GM19025 (cell line): ENCODE measurements around the gene DOLPP1.
"Not testable (repeated sequence)": the region's sequence is repeated elsewhere in the genome, so short reads cannot be mapped to it uniquely, and the experiment has no call there.

Experiments used
- ATAC-seq: cut with Tn5 transposase; IDR thresholded peaks from one replicate; pipeline ENCODE4 v1.9.1; 2021; ENCODE audit warnings: mild to moderate bottlenecking, low read depth, moderate library complexity; ENCODE audit not compliant: unreplicated experiment

The DOLPP1 gene, protein sequence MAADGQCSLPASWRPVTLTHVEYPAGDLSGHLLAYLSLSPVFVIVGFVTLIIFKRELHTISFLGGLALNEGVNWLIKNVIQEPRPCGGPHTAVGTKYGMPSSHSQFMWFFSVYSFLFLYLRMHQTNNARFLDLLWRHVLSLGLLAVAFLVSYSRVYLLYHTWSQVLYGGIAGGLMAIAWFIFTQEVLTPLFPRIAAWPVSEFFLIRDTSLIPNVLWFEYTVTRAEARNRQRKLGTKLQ

DNA sequence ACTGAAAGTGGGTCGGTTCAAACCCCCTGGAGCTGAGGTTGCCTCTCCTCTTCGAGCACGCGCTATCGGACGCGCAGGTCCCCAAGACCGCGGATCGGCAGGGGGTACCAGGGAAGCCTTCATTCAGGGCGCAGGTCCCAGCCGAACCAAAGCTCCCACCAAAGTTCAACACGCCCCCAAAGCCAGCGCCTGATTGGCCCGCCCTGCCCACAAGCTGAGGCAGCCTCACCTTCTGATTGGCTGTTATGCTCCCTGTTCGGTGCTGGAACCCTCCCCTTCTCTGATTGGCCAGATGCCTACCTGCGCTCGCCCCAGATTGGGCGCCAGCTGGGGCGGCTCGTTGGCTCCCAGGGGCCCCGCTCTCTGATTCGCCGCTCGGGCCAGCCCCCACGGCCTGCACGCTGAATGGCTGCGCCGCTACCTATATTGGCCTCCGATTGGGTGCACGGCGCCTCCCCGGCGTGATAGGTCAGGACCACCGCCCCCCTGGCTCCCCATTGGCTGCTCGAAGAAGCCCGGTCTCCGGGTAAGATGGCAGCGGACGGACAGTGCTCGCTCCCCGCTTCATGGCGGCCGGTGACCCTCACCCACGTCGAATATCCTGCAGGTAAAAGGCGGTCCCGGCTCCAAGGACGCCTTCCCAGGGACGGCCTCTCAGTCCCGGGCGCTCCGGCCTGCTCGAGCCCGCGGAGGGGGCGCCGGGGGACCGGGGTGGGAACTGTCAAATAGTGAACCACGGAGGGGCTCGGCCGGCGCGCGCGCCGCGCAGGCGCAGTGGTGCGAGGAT is at the start of gene DOLPP1:
Gene DOLPP1, plus strand, starts transcription at position 511 of the 787 bp plus-strand sequence. Its CDS starts 21 bp downstream, at position 532.
- peak; percentile 95 for ATAC-seq

DNA sequence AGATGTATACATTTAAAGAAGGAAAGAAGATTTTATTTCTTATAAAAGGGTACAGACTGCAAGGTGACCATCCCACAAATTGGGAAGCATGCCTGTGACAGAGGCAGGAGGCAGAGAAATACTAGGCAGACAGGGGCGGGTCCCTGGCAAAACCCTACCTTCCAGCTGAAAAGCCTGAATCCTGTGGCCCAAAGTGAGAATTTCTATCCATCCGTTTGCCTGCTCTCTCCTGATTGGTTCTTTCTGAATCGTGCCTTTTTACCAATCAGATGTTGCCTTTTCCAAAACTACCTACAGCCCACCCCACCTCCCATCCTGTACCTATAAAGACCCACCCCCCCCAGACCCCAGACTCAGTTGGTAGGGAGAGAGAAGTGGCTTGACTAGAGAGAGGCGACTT is 49.4 kb upstream of the DOLPP1 start:
- no peak for ATAC-seq

DNA sequence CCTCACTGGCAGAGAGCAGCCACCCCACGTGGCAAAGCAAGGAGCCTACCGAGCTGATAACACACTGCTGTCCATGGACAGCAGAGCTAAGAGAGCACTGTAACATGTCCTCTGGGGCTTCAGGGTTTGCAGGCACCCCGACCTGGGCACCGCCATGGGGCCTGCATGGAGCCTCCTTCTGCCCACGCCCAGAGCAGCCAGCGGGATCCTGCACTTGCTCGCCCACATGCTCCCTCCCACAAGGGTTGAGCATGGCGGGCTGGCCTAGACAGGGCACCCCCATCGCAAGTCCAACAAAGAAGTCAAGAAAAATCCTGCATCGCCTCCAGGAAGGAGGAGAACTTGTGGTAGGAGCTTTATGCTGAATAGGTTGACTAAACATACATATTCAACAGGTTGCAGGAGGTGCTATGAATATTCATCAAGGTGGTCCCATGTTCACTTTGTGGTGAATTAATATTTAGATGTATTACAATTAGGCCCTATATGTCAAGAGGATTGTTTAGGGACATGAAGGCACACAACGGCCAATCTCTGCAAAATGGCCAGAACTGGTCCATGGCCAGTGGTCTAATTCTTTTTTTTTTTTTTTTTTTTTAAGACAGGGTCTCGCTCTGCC is 48.3 kb upstream of the DOLPP1 start:
- no peak for ATAC-seq

DNA sequence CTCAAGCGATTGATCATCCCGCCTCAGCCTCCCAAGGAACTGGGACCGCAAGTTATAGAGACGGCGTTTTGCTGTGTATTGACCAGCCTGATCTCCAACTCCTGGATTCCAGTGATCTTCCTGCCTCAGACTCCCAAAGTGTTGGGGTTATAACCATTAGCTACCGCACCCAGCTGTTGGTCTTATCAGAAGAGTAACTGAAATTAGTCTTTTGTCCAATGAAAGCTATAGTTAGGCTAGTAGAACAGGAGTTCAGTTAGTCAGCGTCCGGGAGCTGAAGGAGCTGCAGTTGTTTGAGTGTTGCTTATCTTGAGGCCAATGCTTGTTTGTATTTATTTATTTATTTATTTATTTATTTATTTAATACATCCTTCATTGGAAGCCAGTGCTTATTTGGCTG is 47.7 kb upstream of the DOLPP1 start:
- no peak for ATAC-seq

DNA sequence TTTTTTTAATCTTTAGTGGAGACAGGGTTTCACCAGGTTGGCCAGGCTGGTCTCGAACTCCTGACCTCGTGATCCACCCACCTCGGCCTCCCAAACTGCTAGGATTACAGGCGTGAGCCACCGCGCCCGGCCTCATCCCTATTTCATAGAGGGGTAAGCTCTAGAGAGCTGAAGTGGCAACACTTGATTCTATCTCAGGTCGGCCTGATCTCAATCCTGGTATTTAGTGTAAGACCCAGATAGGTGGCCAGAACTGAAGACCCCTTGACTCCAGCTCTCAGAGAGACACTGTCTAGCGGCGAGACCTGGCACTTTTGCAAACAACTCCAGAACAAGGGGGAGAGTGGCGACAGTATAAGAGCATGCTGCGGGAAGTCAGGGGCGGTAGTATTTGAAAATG is 45.1 kb upstream of the DOLPP1 start:
- not testable (repeated sequence) for ATAC-seq

DNA sequence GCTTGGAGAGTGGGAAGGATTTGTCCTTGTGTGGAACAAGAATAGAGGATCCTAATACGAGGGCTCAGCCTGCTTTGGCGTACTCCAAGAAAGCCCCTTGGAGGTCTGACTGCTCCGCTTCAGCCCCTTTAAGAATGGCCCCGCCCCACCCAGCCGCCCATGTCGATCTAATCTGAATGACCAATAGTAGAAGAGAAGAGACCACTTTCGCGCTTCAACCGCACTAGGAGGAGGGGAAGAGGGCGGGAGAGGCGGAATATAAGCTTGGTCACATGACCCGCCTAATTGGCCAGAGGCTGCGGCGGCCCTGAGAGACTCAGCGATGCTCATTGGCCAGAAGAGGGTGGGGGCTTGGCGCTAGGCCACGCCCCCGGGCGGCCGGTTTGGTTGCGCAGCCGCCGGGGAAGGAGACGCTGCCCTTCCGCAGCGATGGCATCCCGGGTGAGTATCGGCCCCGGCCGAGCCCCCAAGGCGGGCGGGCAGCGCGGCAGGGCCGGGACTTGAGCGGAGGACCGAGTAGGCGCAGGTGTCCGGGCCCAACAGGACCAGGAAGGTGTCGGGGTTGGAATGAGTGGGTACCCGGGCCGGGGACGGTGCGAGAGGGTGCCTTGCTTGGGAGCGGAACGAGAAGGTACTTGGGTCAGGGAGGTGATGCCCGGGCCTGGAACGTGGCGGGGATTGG is 44.5 kb upstream of the DOLPP1 start, which contains the start of gene MIGA2:
Gene MIGA2, plus strand, starts transcription at position 386 of the 682 bp plus-strand sequence. CDS start 3,969 bp downstream, outside the sequence.
- peak; percentile 98 for ATAC-seq

DNA sequence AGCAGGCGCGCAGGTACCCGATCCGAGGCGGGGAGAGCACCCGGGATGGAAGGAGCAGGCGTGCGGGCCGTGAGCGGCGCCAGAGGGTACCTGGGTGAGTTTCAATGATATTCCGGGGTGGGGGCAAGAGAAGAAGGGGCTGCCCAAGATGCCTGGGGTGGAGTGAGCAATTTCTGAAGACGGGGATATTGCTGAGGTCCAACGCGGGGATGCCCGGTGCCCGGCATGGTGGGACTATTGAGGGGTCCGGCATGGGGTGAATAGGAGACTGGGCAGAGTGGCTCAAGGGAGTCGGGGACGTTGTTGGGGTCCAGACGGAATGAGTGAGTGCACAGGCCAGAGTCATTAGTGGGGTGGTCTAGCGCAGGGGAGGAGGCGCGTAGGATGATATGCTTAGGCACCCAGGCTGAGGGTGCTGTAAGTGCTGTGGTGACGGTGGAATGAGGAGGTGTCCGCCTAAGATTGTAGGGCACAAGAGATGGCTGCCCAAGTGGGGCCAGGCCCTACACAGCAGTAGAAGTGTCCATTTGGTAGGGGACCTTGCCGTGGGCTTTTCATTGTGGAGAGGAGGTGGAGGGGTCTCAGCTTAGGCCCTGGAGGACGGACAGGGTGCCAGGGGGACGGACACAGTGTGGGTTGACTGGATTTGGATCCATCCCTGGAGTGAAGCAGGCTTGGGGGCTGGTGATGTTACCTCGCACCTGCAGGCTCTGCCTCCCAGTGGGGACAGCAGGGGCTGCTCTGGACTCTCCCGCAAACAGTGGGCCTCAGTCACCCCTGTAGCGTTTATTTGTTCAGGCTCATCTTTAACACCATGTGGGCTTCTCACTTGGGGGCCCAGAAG is 43.8 kb upstream of the DOLPP1 start:
- ATAC-seq = no peak

DNA sequence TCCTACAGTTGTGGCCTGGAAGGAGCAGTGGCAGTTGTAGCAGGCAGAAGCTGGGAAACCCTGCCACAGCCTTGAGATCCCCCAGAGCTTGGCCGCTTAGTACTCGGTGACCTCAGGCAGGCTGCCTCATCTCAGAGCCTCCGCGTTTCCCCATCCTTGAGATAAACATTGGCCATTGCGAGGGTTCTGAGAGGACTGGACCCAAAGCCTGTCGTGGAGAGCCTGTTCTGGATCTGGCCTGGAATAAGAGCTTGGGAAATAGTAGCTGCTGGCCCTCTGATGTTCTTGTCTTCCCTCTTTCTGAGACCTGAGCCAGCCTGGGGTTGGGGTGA is 43.2 kb upstream of the DOLPP1 start:
- ATAC-seq = no peak

DNA sequence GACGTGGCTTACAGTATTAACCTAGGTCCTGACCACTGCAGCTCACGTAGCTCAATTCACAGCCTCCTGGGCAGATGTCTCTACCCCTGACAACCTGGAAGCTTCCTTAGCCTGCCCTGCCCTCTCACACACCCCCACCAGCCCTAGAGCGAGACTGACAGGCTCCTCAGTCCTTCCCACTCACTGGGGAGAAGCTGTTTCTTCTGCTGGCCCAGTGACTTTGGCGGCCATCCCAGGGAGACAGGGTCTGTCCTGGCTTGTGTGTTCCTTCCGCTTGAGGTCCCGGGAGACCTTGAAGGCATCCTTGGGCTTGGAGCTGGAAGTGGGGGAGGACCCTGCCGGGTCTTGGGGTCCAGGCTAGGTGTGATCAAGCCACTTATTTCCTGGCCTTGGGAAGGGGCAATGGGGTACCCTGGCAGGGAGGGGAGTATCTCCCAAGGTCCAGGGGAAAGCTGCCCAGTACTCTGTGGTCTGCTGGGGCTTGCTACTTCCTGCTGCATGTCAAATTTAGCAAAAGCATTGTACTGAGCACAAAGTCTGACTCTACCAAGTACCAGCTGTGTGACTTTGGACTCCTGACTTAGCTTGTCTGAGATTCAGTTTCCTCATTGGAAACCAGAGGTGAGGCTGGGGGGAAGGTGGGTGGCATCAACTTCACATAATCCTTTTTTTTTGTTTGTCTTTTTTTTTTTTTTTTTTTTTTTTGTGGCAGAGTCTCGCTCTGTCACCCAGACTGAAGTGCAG is 42.6 kb upstream of the DOLPP1 start:
- no peak for ATAC-seq

DNA sequence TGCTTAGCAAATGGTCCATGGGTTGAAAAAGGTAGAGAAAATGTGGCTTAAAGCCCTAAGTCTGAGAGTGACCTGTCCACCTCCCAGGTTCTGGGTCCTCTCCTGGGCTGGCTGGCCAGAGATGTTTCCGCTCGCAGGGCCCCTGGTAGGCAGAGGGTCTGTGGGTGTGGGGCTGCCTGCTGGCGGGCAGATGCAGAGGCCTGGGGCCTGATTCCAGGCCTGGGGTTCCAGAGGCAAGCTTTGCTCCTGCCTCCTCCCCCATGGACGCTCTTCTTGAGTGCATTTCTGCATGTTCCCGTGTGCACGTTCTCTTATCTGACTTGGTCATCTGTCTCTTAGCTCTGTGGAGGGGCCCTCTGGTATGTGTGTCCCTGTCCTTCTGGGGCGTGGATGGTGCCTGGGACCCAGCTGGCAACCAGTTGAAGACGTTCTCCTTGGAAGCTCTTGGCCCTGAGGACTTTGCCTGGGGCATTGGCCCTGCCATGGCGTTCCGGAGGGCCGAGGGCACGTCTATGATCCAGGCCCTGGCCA is 40.7 kb upstream of the DOLPP1 start:
- no peak for ATAC-seq

DNA sequence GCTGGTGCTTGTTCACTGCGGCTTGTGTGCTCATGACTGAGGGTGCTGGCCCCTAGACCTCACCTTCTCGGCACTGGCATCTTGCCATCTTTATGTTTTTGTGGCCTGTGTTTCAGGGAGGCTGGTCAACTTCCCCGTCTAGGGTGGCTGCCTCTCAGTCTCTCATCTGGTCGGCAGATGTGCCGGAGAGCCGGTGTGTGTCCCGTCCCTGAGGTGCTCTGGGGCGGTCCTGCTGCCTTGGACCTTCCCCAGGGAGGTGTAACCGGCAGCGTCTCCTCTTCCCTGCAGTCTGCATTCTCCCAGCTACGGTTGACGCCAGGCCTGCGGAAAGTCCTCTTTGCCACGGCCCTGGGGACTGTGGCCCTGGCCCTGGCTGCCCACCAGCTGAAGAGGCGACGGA is 38.9 kb upstream of the DOLPP1 start:
- no peak for ATAC-seq

DNA sequence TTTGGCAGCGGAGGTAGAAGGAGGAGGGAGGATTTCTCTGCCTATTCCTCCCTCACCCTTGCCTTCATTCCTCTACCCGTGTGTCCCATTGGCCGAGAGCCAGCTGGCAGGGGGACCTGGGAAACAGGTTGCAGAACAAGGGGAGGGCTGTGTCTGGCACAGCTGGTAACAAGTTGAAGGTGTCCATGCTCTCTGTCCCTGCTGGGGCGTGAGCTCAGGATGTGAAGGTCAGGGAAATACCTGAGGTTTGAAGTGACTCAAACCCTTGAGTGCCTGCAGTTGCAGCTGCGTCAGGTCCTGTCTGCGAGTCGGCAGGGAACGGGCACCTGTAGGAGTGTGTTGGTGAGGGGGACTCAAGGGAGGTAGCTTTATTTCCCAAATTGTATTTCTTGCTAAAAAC is 28.3 kb upstream of the DOLPP1 start:
- no peak for ATAC-seq

DNA sequence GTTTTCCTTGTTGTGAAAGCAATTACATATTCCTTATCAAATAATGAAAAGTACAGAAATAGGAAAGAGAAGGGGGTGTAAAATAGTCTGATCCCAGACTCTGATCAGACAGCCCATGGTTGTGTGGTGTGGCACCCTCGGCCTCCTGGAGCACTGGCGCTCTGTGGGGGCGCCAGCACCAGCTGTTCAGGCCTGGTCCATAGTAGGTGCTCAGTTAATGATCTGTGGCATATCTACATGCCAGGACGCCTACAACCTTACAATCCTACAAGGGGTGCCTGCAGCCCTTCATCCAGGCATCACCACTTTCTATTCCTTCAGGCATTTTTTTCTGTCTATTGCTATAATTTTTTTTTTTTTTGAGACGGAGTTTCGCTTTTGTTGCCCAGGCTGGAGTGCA is 27.9 kb upstream of the DOLPP1 start:
- no peak for ATAC-seq

DNA sequence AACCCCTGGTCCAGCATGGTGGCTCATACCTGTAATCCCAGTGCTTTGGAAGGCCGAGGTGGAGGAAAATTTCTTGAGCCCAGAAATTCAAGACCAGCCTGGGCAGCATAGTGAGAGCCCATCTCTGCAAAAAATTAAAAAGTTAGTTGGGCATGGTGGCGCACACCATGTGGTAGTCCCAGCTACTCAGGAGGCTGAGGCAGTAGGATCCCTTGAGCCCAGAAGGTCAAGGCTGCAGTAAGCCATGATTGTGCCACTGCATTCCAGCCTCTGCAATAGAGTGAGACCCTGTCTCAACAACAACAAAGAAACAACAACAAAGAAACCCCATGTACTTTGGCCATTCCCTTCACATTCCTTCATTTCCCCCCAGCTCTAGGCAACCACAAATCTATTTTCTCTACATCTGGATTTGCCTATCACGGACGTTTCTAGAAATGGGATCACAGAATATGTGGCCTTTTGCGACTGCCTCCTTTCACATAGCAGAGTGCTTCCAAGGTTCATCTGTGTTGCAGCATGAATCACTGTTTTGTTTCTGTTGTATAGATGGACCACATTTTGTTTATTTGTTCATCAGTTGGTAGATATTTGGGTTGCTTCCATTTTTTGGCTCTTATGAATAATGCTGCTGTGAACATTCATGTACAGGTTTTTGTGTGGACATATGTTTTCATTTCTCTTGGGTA is 26.6 kb upstream of the DOLPP1 start:
- ATAC-seq = no peak

DNA sequence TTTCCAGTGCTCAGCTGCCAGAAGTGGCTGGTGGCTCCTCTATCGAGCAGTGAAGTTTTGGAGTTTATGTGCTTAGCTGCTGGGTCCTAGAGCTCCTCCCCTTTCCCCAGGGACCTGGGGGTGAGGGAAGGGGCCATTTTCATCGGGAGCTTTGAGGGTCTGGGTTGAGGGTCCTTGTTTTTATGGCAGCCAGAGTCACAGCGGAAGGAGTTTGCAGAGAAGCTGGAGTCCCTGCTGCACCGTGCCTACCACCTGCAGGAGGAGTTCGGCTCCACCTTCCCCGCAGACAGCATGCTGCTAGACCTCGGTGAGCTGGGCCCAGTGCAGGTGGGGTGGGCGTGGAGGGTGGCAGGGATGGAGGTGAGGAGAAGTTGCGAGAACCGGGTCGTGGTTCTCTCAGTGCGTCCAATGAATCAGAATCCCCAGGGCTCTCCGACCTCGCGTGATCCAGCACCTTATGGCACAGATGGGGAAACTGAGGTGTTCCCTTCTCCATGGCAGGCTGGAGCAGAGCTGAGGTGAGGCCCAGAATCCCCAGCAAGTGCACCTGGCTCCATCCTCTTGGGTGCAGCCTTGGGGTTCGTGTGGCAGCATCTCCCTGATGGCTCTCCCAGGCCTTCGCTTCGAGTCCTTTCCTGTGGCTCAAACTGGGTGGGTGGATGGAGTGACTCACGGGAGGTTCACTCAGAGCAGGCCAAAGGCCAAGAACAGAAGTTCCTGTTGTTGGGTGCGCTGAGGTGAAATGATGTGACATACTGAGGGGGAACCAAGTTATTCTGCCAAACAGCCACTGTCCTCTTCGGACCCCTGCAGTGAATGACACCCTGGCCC is 21.7 kb upstream of the DOLPP1 start:
- no peak for ATAC-seq

DNA sequence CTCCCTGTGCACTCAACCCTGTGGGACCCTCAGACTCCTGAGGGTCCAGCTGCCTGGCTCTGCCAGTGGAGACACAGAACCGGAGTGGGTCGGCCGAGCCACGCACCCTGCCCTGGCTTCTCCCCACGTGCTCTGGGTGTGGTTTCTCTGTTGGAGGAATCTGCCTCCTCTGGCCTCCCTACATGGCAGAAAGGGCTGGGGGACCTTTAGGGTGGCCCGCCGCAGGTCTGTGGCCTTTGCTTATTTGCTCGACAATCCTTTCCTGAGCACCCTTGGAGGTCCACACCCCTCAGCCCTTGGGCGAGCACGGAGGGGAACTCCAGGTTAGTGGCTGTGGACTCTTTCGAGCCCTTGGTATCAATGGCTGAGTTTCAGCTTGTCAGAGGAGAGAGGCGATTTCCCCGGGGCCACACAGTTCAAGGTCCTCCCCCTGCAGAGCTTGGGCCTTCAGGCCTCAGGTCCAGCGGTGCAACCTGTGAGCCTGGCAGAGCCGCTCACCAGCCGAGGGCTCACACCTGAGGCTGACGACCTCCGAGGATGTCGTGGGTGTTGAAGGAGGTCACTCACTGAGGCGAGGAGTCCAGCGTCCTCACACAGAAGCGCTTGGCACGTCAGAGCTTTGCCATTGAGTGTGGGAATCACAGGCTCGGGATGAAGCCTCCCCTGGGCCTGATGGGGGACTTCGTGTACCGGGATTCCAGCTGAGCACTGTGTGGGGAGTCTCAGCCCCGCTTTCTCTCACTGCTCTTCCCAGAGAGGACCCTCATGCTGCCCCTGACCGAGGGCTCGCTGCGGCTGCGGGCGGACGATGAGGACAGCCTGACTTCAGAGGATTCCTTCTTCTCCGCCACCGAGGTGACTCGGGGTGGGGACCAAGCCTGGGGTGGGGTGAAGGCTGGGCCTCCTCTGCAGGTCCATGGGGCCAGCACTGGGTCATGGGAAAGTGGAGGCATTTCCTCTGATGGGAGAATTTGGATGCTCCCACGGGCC is 20.8 kb upstream of the DOLPP1 start:
- no peak for ATAC-seq

DNA sequence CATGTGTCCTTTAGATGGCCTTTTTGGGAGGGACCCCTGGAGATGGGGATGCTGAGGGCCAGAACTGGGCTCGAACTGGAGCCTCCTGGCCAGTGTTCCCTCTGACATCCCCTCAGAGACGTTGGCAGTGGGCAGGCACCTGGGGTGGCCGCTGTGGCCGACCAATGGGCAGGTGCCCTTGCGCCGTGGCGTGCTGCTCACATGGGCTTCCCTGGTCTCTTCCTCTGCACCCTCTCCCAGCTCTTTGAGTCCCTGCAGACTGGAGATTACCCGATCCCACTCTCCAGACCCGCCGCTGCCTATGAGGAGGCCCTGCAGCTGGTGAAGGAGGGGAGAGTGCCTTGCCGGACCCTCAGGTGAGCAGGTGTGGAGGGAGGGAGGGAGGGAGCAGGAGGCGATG is 19.9 kb upstream of the DOLPP1 start:
- ATAC-seq = no peak
